Fibroblast of peridontal ligament (primary cell): ENCODE results near the gene SIK2.
"Not testable (repeated sequence)": the region's sequence is repeated elsewhere in the genome, so short reads cannot be mapped to it uniquely, and the experiment has no call there.

Experiments used
- DNase-seq: peaks from one replicate; pipeline ENCODE4 v3.0.0-alpha.2; 2010; ENCODE audit errors: extremely low read depth

SIK2 gene

GRCh38 chr11:111624608-111625007 lies 22.4 kb downstream of the SIK2 start:
- DNase-seq, result peak; percentile 94

- DNase-seq, result peak; percentile 67
Measured at GRCh38 chr11:111627591-111627990, 25.3 kb downstream of the SIK2 start.

- DNase-seq, result peak; percentile 50
Measured at GRCh38 chr11:111629499-111629898, 27.2 kb downstream of the SIK2 start.

GRCh38 chr11:111631024-111631665 lies 28.9 kb downstream of the SIK2 start:
- no peak for DNase-seq

GRCh38 chr11:111631666-111632039 lies 29.4 kb downstream of the SIK2 start:
- peak; percentile 96 for DNase-seq

GRCh38 chr11:111632516-111633220 lies 30.4 kb downstream of the SIK2 start:
- no peak for DNase-seq

- DNase-seq, result no peak
Measured at GRCh38 chr11:111633248-111633647, 31.0 kb downstream of the SIK2 start.

- DNase-seq, result no peak
Measured at GRCh38 chr11:111633756-111634362, 31.6 kb downstream of the SIK2 start.

- DNase-seq, result peak; percentile 74
Measured at GRCh38 chr11:111634981-111635705, 32.9 kb downstream of the SIK2 start.

- DNase-seq, result peak; percentile 86
Measured at GRCh38 chr11:111635706-111636045, 33.4 kb downstream of the SIK2 start.

- no peak for DNase-seq
Measured at GRCh38 chr11:111637885-111638284, 35.6 kb downstream of the SIK2 start.

GRCh38 chr11:111639226-111639925 lies 37.1 kb downstream of the SIK2 start:
- no peak for DNase-seq

- DNase-seq, result no peak
Measured at GRCh38 chr11:111641339-111642015, 39.2 kb downstream of the SIK2 start.

- no peak for DNase-seq
Measured at GRCh38 chr11:111642542-111642941, 40.3 kb downstream of the SIK2 start.

GRCh38 chr11:111644922-111645321 lies 42.7 kb downstream of the SIK2 start:
- DNase-seq, result no peak

- DNase-seq, result no peak
Measured at GRCh38 chr11:111645657-111646316, 43.5 kb downstream of the SIK2 start.

- not testable (repeated sequence) for DNase-seq
Measured at GRCh38 chr11:111651336-111651735, 49.1 kb downstream of the SIK2 start.

- DNase-seq, result peak; percentile 35
Measured at GRCh38 chr11:111652184-111652583, 49.9 kb downstream of the SIK2 start.

- no peak for DNase-seq
Measured at GRCh38 chr11:111654601-111655000, 52.4 kb downstream of the SIK2 start.

- DNase-seq, result no peak
Measured at GRCh38 chr11:111655924-111656323, 53.7 kb downstream of the SIK2 start.

GRCh38 chr11:111657905-111658304 lies 55.7 kb downstream of the SIK2 start:
- not testable (repeated sequence) for DNase-seq
